Fibroblast of lung (primary cell): ENCODE results near the gene TMEM62.
"Not testable (repeated sequence)": the region's sequence is repeated elsewhere in the genome, so short reads cannot be mapped to it uniquely, and the experiment has no call there.

Experiments used
- CTCF ChIP-seq, 2 donors: IDR thresholded peaks in 1 of 2; conservative IDR thresholded peaks in 1 of 2; 1 replicate in 1 of 2; 2 replicates in 1 of 2; pipeline ENCODE4 v1.5.1; 2011 to 2012; ENCODE audit warnings: low read length in 2 of 2, control low read depth in 1 of 2, inconsistent platforms in 1 of 2, low read depth in 1 of 2, mild to moderate bottlenecking in 1 of 2
- EZH2 ChIP-seq: IDR thresholded peaks from 2 replicates; pipeline ENCODE4 v1.5.1; 2012; ENCODE audit warnings: low read length, control low read depth, mild to moderate bottlenecking; ENCODE audit errors: missing control alignments

GRCh38 chr15:43225950-43226255 is 92.5 kb downstream of the TMEM62 start:
- TF ChIP-seq CTCF (conservative IDR thresholded peaks at IDR 0.05 in 1 of 2, IDR thresholded peaks at IDR 0.05 in 1 of 2; ENCODE audit: low read depth in 1 of 2, low read length in 2 of 2); EZH2: not testable (repeated sequence)
